COLO829 (cell line): ENCODE data around the gene DROSHA.
"Not testable (repeated sequence)": the region's sequence is repeated elsewhere in the genome, so short reads cannot be mapped to it uniquely, and the experiment has no call there.

Experiments used
- DNase-seq: peaks from one replicate; pipeline ENCODE4 v3.0.0; 2012; ENCODE audit warnings: low spot score

The DROSHA gene

GRCh38 chr5:31531888-31532547 lies at the start of gene DROSHA, which contains the start of gene C5orf22:
Gene DROSHA (minus strand): TSS chr5:31532093. CDS start chr5:31529059, 3,034 bp downstream.
Gene C5orf22 (plus strand): TSS chr5:31532301. CDS start chr5:31532393, 92 bp downstream.
- peak; percentile 74 for DNase-seq

GRCh38 chr5:31579558-31579957 lies 47.7 kb upstream of the DROSHA start:
- DNase-seq, result no peak

GRCh38 chr5:31577438-31577837 lies 45.5 kb upstream of the DROSHA start:
- DNase-seq, result no peak

- DNase-seq, result no peak
Observed at GRCh38 chr5:31574772-31575171, 42.9 kb upstream of the DROSHA start.

- DNase-seq, result no peak
Observed at GRCh38 chr5:31573494-31574142, 41.7 kb upstream of the DROSHA start.

GRCh38 chr5:31569068-31569467 lies 37.2 kb upstream of the DROSHA start:
- no peak for DNase-seq

- DNase-seq, result no peak
Observed at GRCh38 chr5:31568302-31568835, 36.5 kb upstream of the DROSHA start.

- DNase-seq, result not testable (repeated sequence)
Observed at GRCh38 chr5:31566362-31566761, 34.5 kb upstream of the DROSHA start.

- DNase-seq, result no peak
Observed at GRCh38 chr5:31563216-31563615, 31.3 kb upstream of the DROSHA start.

- DNase-seq, result no peak
Observed at GRCh38 chr5:31561946-31562345, 30.1 kb upstream of the DROSHA start.

- DNase-seq, result no peak
Observed at GRCh38 chr5:31559942-31560341, 28.0 kb upstream of the DROSHA start.

- no peak for DNase-seq
Observed at GRCh38 chr5:31556461-31556860, 24.6 kb upstream of the DROSHA start.

GRCh38 chr5:31554552-31554951 lies 22.7 kb upstream of the DROSHA start:
- DNase-seq, result no peak

- DNase-seq, result no peak
Observed at GRCh38 chr5:31553863-31554262, 22.0 kb upstream of the DROSHA start.

- DNase-seq, result no peak
Observed at GRCh38 chr5:31551878-31552277, 20.0 kb upstream of the DROSHA start.

- DNase-seq, result not testable (repeated sequence)
Observed at GRCh38 chr5:31549114-31549513, 17.2 kb upstream of the DROSHA start.

- DNase-seq, result peak; percentile 46
Observed at GRCh38 chr5:31537851-31538250, 6.0 kb upstream of the DROSHA start.

GRCh38 chr5:31537349-31537748 lies 5.5 kb upstream of the DROSHA start:
- no peak for DNase-seq

GRCh38 chr5:31536873-31537272 lies 5.0 kb upstream of the DROSHA start:
- DNase-seq, result no peak

- no peak for DNase-seq
Observed at GRCh38 chr5:31534527-31535046, 2.7 kb upstream of the DROSHA start.

GRCh38 chr5:31531543-31531887 lies 378 bp downstream of the DROSHA start:
- DNase-seq, result no peak

GRCh38 chr5:31530541-31531265 lies 1.2 kb downstream of the DROSHA start:
- no peak for DNase-seq

GRCh38 chr5:31523041-31523440 lies 8.9 kb downstream of the DROSHA start:
- no peak for DNase-seq
